WTC11 (cell line): ENCODE measurements around the gene LCORL. TPM values are rescaled to one million over a fixed set of nuclear protein-coding genes. Genes with fewer than 3 reads are reported as not detected.

Source experiments
- ATAC-seq: fragments of 200-7000 bp; cut with Tn5 transposase; 2 replicates; pipeline ENCODE4 v1.10.0; 2021; ENCODE audit warnings: mild to moderate bottlenecking, moderate library complexity
- CTCF ChIA-PET: fragments of 300-600 bp; sonication (Branson Sonifier 250); formaldehyde crosslinking; loops from one replicate; lab custom pipeline; 2021; ENCODE audit warnings: antibody characterized with exemption; lab: Charles Lee
- POLR2A ChIA-PET: fragments of 350-600 bp; sonication (Branson Sonifier 250); formaldehyde crosslinking; loops from one replicate; lab custom pipeline; 2021; ENCODE audit warnings: antibody characterized with exemption; lab: Charles Lee
- DNase-seq: peaks from one replicate; pipeline ENCODE4 v3.0.0; 2021; ENCODE audit warnings: low spot score
- H3K27ac Mint-ChIP-seq: 2 replicates; pipeline ENCODE4 v1.8.0; 2021; ENCODE audit warnings: mixed read lengths
- H3K27me3 Mint-ChIP-seq: 2 replicates; pipeline ENCODE4 v1.8.0; 2021; ENCODE audit warnings: low read depth, mild to moderate bottlenecking, moderate library complexity, mixed read lengths
- H3K36me3 Mint-ChIP-seq: 2 replicates; pipeline ENCODE4 v1.8.0; 2021; ENCODE audit warnings: mixed read lengths
- H3K4me1 Mint-ChIP-seq: 2 replicates; pipeline ENCODE4 v1.8.0; 2022; ENCODE audit warnings: mixed read lengths
- H3K4me3 Mint-ChIP-seq: 2 replicates; pipeline ENCODE4 v1.8.0; 2021; ENCODE audit warnings: mild to moderate bottlenecking, moderate library complexity, mixed read lengths
- H3K9me3 Mint-ChIP-seq: 2 replicates; pipeline ENCODE4 v1.8.0; 2021; ENCODE audit warnings: mixed read lengths
- ATF1 ChIP-seq: sonication (generic); formaldehyde crosslinking; IDR thresholded peaks from 2 replicates; pipeline ENCODE4 v1.8.1; 2023; ENCODE audit warnings: mild to moderate bottlenecking, moderate library complexity, missing genetic modification reagents
- ATF6 ChIP-seq: sonication (generic); formaldehyde crosslinking; IDR thresholded peaks from 2 replicates; pipeline ENCODE4 v1.8.1; 2023; ENCODE audit warnings: mild to moderate bottlenecking, missing genetic modification reagents
- CBFB ChIP-seq: sonication (generic); formaldehyde crosslinking; IDR thresholded peaks from 2 replicates; pipeline ENCODE4 v1.8.1; 2022; ENCODE audit warnings: mild to moderate bottlenecking, low read depth, missing genetic modification reagents
- E2F1 ChIP-seq: sonication (generic); formaldehyde crosslinking; IDR thresholded peaks from 2 replicates; pipeline ENCODE4 v1.8.0; 2022; ENCODE audit warnings: mild to moderate bottlenecking, missing genetic modification reagents
- ETV6 ChIP-seq: sonication (generic); formaldehyde crosslinking; IDR thresholded peaks from 2 replicates; pipeline ENCODE4 v1.8.1; 2022; ENCODE audit warnings: mild to moderate bottlenecking, missing genetic modification reagents
- FOXK1 ChIP-seq: sonication (generic); formaldehyde crosslinking; IDR thresholded peaks from 2 replicates; pipeline ENCODE4 v1.8.0; 2022; ENCODE audit warnings: mild to moderate bottlenecking, moderate library complexity, missing genetic modification reagents
- FOXP1 ChIP-seq: sonication (generic); formaldehyde crosslinking; IDR thresholded peaks from 2 replicates; pipeline ENCODE4 v1.8.0; 2022; ENCODE audit warnings: missing genetic modification reagents, mild to moderate bottlenecking, moderate library complexity, borderline replicate concordance
- GABPB1 ChIP-seq: sonication (generic); formaldehyde crosslinking; IDR thresholded peaks from 2 replicates; pipeline ENCODE4 v1.8.1; 2023; ENCODE audit warnings: mild to moderate bottlenecking, missing genetic modification reagents
- GTF2I ChIP-seq: fragments of 250-450 bp; sonication (Bioruptor Pico); conservative IDR thresholded peaks from 2 replicates; pipeline ENCODE4 v1.4.0; 2021; ENCODE audit warnings: mild to moderate bottlenecking
- IRF1 ChIP-seq: sonication (generic); formaldehyde crosslinking; IDR thresholded peaks from 2 replicates; pipeline ENCODE4 v1.8.0; 2023; ENCODE audit warnings: missing genetic modification reagents
- NR3C1 ChIP-seq: sonication (generic); formaldehyde crosslinking; conservative IDR thresholded peaks from 2 replicates; pipeline ENCODE4 v1.8.1; 2023; ENCODE audit warnings: low read depth, mild to moderate bottlenecking, missing genetic modification reagents
- OVOL2 ChIP-seq: fragments of 250-450 bp; sonication (Bioruptor Pico); IDR thresholded peaks from 2 replicates; pipeline ENCODE4 v1.9.0; 2021; ENCODE audit warnings: mild to moderate bottlenecking, borderline replicate concordance
- PRDM15 ChIP-seq: sonication (generic); formaldehyde crosslinking; IDR thresholded peaks from 2 replicates; pipeline ENCODE4 v1.8.0; 2022; ENCODE audit warnings: missing genetic modification reagents
- RORB ChIP-seq: fragments of 250-450 bp; sonication (Bioruptor Pico); IDR thresholded peaks from 2 replicates; pipeline ENCODE4 v1.9.0; 2021; ENCODE audit warnings: mild to moderate bottlenecking
- SMAD4 ChIP-seq: sonication (generic); formaldehyde crosslinking; IDR thresholded peaks from 2 replicates; pipeline ENCODE4 v1.8.0; 2022; ENCODE audit warnings: mild to moderate bottlenecking, missing genetic modification reagents
- SP1 ChIP-seq: sonication (generic); formaldehyde crosslinking; conservative IDR thresholded peaks from 2 replicates; pipeline ENCODE4 v1.8.1; 2022; ENCODE audit warnings: missing genetic modification reagents
- ZNF263 ChIP-seq: sonication (generic); formaldehyde crosslinking; IDR thresholded peaks from 2 replicates; pipeline ENCODE4 v1.8.1; 2022; ENCODE audit warnings: low read depth, mild to moderate bottlenecking, moderate library complexity, missing genetic modification reagents
- ZNF425 ChIP-seq: fragments of 250-450 bp; sonication (Bioruptor Pico); conservative IDR thresholded peaks from 2 replicates; pipeline ENCODE4 v1.9.0; 2021; ENCODE audit warnings: mild to moderate bottlenecking
- total RNA-seq: library from RNA; stranded (reverse); gene quantifications from 3 replicates; pipeline ENCODE4 v1.2.3, GENCODE V29; 2021

Gene LCORL
- total RNA-seq, 1 experiment from 2014 or later, result 19.9 TPM

GRCh38 chr4:17941731-17942130, 79.8 kb downstream of the LCORL start:
- no peak overlapping the region for H3K27ac Mint-ChIP-seq
- TF ChIP-seq GABPB1 (CRISPR knock-in tag) (no peak), ATF1 (CRISPR knock-in tag) (no peak), OVOL2 (CRISPR knock-in tag) (no peak), PRDM15 (CRISPR knock-in tag) (no peak), ATF6 (CRISPR knock-in tag) (no peak), SMAD4 (no peak), ZNF263 (no peak), NR3C1 (CRISPR knock-in tag) (no peak), GTF2I (CRISPR knock-in tag) (no peak), FOXK1 (CRISPR knock-in tag) (no peak), IRF1 (CRISPR knock-in tag) (no peak), RORB (CRISPR knock-in tag) (no peak), E2F1 (CRISPR knock-in tag) (no peak), CBFB (CRISPR knock-in tag) (no peak), SP1 (CRISPR knock-in tag) (no peak), ETV6 (CRISPR knock-in tag) (no peak)
- TF ChIP-seq, all 79 proteins: peak for 0
- CTCF ChIA-PET, result no interaction called here
- ATAC-seq, result no peak
- POLR2A ChIA-PET, result no interaction called here
- Mint-ChIP-seq H3K36me3 (peaks cover 3% of the 10 kb centered on the region; the same call in 1 of the 2 replicates), H3K9me3 (peaks cover 3% of the 10 kb centered on the region; the same call in 1 of the 2 replicates), H3K27me3 (no peaks in the 10 kb centered on the region), H3K4me3 (no peak overlapping the region), H3K4me1 (peaks cover 10% of the 10 kb centered on the region)
- no peak for DNase-seq

- Mint-ChIP-seq H3K9me3 (peaks cover 16% of the 10 kb centered on the region), H3K27me3 (no peaks in the 10 kb centered on the region; the same call in 1 of the 2 replicates), H3K36me3 (peaks cover 11% of the 10 kb centered on the region), H3K27ac (no peak overlapping the region), H3K4me3 (no peak overlapping the region), H3K4me1 (peaks cover 10% of the 10 kb centered on the region)
- ChIA-PET CTCF (no interaction called here), POLR2A (no interaction called here)
- DNase-seq (no peak), ATAC-seq (no peak)
- TF ChIP-seq ZNF425 (CRISPR knock-in tag) (no peak), CBFB (CRISPR knock-in tag) (no peak), FOXP1 (CRISPR knock-in tag) (no peak)
These were observed 82.5 kb downstream of the LCORL start for GRCh38 chr4:17939054-17939453.
